Panc1 (cell line): ENCODE data around the gene NR2F6.

Experiments
- POLR2AphosphoS5 ChIP-seq: IDR thresholded peaks from 2 replicates; pipeline ENCODE4 v1.6.1; 2012; ENCODE audit warnings: mild to moderate bottlenecking, low read depth, low read length, moderate library complexity
- TF ChIP-seq, protein P1 (sequence below): fragments of 450-650 bp; IDR thresholded peaks from 2 replicates; pipeline ENCODE4 v1.5.1; 2017; ENCODE audit warnings: mild to moderate bottlenecking

DNA sequence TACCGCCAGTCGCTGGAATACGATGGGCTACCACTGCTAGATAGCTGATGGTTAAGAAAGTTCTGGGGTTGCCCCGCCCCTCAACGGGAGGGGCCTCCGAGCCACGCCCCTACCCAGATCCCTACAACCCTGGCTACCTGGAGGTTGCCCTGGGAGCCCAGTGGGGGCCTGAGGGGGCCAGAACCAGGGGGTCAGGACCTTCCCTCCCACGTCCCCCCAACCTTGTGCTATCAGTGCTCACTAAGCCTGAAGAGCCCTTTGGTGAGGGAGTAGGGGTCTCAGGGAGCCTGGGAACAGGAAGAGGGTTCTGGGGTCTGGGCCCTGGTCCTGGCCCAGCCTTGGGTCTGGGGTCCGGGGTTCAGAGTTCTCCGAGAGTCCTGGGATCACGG is 10.8 kb downstream of the NR2F6 start:
- TF ChIP-seq, protein P1, sequence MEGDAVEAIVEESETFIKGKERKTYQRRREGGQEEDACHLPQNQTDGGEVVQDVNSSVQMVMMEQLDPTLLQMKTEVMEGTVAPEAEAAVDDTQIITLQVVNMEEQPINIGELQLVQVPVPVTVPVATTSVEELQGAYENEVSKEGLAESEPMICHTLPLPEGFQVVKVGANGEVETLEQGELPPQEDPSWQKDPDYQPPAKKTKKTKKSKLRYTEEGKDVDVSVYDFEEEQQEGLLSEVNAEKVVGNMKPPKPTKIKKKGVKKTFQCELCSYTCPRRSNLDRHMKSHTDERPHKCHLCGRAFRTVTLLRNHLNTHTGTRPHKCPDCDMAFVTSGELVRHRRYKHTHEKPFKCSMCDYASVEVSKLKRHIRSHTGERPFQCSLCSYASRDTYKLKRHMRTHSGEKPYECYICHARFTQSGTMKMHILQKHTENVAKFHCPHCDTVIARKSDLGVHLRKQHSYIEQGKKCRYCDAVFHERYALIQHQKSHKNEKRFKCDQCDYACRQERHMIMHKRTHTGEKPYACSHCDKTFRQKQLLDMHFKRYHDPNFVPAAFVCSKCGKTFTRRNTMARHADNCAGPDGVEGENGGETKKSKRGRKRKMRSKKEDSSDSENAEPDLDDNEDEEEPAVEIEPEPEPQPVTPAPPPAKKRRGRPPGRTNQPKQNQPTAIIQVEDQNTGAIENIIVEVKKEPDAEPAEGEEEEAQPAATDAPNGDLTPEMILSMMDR = no peak
- TF ChIP-seq POLR2AphosphoS5 = peak; percentile 53; the same call in 1 of the 2 replicates
